Measurements from ENCODE around the gene ACTRT3. TPM values are rescaled to one million over a fixed set of nuclear protein-coding genes. Genes with fewer than 3 reads are reported as not detected.

ACTRT3 gene
- total and polyA plus RNA-seq, 4 donors: 1.0 to 3.2 (median 2.8) TPM

DNA sequence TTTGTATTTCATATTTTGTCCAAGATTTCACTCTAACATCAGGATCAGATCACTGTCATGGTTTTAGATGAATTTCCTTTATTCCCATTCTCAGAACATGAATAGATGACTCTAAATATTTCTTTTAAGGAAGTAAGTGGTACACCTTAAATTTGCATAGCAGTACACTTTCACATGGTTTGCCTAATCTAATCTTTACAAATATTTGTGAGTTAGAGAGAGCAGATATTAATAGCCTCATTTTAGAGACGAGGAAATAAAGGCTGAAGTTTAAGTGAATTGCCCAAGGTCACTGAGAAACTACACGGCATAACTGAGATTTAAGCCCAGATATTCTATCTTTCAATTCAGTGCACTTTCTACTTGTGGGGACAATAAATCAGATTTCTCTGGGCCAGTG lies 18.7 kb downstream of the ACTRT3 start:
- ATAC-seq (ENCODE audit: insufficient read depth, low FRiP score) (no peak), DNase-seq (no peak)
- TF ChIP-seq, protein P1, sequence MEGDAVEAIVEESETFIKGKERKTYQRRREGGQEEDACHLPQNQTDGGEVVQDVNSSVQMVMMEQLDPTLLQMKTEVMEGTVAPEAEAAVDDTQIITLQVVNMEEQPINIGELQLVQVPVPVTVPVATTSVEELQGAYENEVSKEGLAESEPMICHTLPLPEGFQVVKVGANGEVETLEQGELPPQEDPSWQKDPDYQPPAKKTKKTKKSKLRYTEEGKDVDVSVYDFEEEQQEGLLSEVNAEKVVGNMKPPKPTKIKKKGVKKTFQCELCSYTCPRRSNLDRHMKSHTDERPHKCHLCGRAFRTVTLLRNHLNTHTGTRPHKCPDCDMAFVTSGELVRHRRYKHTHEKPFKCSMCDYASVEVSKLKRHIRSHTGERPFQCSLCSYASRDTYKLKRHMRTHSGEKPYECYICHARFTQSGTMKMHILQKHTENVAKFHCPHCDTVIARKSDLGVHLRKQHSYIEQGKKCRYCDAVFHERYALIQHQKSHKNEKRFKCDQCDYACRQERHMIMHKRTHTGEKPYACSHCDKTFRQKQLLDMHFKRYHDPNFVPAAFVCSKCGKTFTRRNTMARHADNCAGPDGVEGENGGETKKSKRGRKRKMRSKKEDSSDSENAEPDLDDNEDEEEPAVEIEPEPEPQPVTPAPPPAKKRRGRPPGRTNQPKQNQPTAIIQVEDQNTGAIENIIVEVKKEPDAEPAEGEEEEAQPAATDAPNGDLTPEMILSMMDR (IDR thresholded peaks at IDR 0.05; ENCODE audit: control extremely low read depth, extremely low read depth): no peak
- Histone ChIP-seq H3K27me3 (ENCODE audit: control insufficient read depth in 3 of 3, insufficient read depth in 3 of 3, low read length in 2 of 3) (peaks cover 0 to 3% (median 3%) of the 10 kb centered on the region in 3 donors), H3K9me3 (ENCODE audit: control insufficient read depth in 4 of 4, insufficient read depth in 3 of 4, low read length in 3 of 4) (no peaks in the 10 kb centered on the region), H3K27ac (ENCODE audit: low read depth in 1 of 2, low read length in 1 of 2) (no peak overlapping the region), H3K36me3 (ENCODE audit: control insufficient read depth in 4 of 4, insufficient read depth in 4 of 4, low read length in 4 of 4) (no peaks in the 10 kb centered on the region), H3K9ac (ENCODE audit: insufficient read depth in 1 of 2, low read length in 2 of 2) (no peak overlapping the region), H3K4me1 (ENCODE audit: control insufficient read depth in 5 of 5, insufficient read depth in 5 of 5, low read length in 5 of 5) (no peaks in the 10 kb centered on the region), H3K4me3 (no peak overlapping the region)
- 53 to 67% methylated on average over 2 of the region's 2 CpGs for WGBS, 2 donors

DNA sequence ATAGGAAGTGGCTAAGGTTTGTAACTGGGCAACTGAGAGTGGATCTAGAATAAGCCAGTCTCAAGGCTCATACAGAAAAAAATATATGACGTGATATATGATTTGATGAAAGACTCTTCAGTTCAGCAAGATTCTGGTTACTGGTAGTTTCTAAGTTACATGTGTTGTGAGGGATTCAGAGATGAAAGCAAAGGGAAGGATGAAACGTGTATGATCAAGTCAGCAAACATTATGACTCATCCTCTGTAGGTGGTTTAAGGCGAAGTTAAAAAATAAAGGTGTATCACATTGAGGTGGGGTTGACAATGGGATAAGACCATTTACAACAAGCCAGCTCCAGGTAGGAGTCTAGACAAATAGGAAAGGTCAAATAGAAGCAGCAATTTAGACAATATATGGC lies 20.7 kb downstream of the ACTRT3 start:
- WGBS, 2 donors: 71 to 89% methylated on average over 3 of the region's 3 CpGs

DNA sequence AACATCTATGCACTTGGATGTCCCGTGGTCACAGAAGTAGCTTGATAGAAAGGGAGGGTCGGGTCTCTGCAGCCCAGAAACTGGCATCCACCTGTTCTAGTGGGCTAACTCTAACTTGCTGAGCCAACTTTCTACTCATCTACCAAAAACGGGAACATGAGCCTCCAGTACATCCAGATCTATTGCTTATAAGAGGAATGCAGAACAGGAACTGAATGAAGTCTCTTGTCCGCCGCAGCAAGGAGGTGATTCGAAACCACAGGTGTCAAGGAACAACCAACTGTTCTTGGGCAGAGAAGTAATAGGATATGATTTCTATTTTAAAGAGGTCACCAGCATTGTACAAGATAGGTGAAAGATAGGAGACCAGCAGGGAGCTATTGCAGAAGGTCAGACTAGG lies 22.4 kb downstream of the ACTRT3 start:
- TF ChIP-seq, protein P1 (IDR thresholded peaks at IDR 0.05; ENCODE audit: control extremely low read depth, extremely low read depth): no peak
- Histone ChIP-seq H3K9ac (ENCODE audit: insufficient read depth in 1 of 2, low read length in 2 of 2) (no peak overlapping the region), H3K27me3 (ENCODE audit: control insufficient read depth in 3 of 3, insufficient read depth in 3 of 3, low read length in 2 of 3) (peaks cover 0 to under 1% (median 0%) of the 10 kb centered on the region in 3 donors), H3K36me3 (ENCODE audit: control insufficient read depth in 4 of 4, insufficient read depth in 4 of 4, low read length in 4 of 4) (no peaks in the 10 kb centered on the region), H3K9me3 (ENCODE audit: control insufficient read depth in 4 of 4, insufficient read depth in 3 of 4, low read length in 3 of 4) (no peaks in the 10 kb centered on the region), H3K4me1 (ENCODE audit: control insufficient read depth in 5 of 5, insufficient read depth in 5 of 5, low read length in 5 of 5) (peaks cover 0 to 4% (median 0%) of the 10 kb centered on the region in 5 donors), H3K27ac (ENCODE audit: low read depth in 1 of 2, low read length in 1 of 2) (no peak overlapping the region), H3K4me3 (no peak overlapping the region)
- ATAC-seq (ENCODE audit: insufficient read depth, low FRiP score): no peak
- DNase-seq: no peak
- WGBS, 2 donors: 39 to 45% methylated on average over 6 of the region's 6 CpGs

More for the DNA sequence above, 20.7 kb downstream of the ACTRT3 start:
- Histone ChIP-seq H3K27ac (ENCODE audit: low read depth in 1 of 2, low read length in 1 of 2) (no peak overlapping the region), H3K9me3 (ENCODE audit: control insufficient read depth in 4 of 4, insufficient read depth in 3 of 4, low read length in 3 of 4) (no peaks in the 10 kb centered on the region), H3K4me3 (no peak overlapping the region), H3K4me1 (ENCODE audit: control insufficient read depth in 5 of 5, insufficient read depth in 5 of 5, low read length in 5 of 5) (peaks cover 0 to 1% (median 0%) of the 10 kb centered on the region in 5 donors), H3K9ac (ENCODE audit: insufficient read depth in 1 of 2, low read length in 2 of 2) (no peak overlapping the region), H3K27me3 (ENCODE audit: control insufficient read depth in 3 of 3, insufficient read depth in 3 of 3, low read length in 2 of 3) (peaks cover 0 to 3% (median 3%) of the 10 kb centered on the region in 3 donors), H3K36me3 (ENCODE audit: control insufficient read depth in 4 of 4, insufficient read depth in 4 of 4, low read length in 4 of 4) (no peaks in the 10 kb centered on the region)
- no peak for ATAC-seq (ENCODE audit: insufficient read depth, low FRiP score)
- TF ChIP-seq, protein P1 (IDR thresholded peaks at IDR 0.05; ENCODE audit: control extremely low read depth, extremely low read depth): no peak
- DNase-seq: no peak
